ENCODE data around the gene DNAH6. TPM values are rescaled to one million over a fixed set of nuclear protein-coding genes. Genes with fewer than 3 reads are reported as not detected.

Gene DNAH6
- total and polyA plus RNA-seq, 8 donors = 1.3 to 6.2 (median 3.6) TPM

DNA sequence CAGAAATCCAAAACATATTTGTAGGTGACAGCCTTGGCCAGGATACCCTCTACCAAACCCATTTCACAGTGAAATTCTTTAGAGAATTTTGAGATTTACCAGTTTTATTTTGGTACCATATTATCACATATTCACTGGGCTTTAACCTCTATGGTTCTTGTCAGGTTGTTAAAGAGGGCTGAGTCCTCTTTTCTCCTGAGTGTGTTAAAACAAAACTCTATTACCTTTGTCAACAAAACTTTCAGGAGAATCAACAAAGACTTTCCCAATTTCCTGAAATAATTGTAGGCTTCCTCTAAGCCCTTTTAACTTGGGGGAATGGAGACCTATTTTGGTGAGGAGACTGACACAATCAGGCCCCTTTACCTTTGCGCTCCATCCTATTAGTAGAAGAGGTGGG lies 209.4 kb downstream of the DNAH6 start:
- no peak overlapping the region for H3K4me3 ChIP-seq
- H3K36me3 ChIP-seq = no peaks in the 10 kb centered on the region
- TF ChIP-seq, protein P1, sequence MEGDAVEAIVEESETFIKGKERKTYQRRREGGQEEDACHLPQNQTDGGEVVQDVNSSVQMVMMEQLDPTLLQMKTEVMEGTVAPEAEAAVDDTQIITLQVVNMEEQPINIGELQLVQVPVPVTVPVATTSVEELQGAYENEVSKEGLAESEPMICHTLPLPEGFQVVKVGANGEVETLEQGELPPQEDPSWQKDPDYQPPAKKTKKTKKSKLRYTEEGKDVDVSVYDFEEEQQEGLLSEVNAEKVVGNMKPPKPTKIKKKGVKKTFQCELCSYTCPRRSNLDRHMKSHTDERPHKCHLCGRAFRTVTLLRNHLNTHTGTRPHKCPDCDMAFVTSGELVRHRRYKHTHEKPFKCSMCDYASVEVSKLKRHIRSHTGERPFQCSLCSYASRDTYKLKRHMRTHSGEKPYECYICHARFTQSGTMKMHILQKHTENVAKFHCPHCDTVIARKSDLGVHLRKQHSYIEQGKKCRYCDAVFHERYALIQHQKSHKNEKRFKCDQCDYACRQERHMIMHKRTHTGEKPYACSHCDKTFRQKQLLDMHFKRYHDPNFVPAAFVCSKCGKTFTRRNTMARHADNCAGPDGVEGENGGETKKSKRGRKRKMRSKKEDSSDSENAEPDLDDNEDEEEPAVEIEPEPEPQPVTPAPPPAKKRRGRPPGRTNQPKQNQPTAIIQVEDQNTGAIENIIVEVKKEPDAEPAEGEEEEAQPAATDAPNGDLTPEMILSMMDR (IDR thresholded peaks at IDR 0.05) = no peak
- no peaks in the 10 kb centered on the region for H3K4me1 ChIP-seq
- ATAC-seq (peak; percentile 58), DNase-seq (no peak)
- H3K27me3 ChIP-seq = no peaks in the 10 kb centered on the region
- no peaks in the 10 kb centered on the region for H3K9me3 ChIP-seq
- H3K27ac ChIP-seq = no peak overlapping the region
- intact Hi-C loops (cut with DNase I) = no loop called here

DNA sequence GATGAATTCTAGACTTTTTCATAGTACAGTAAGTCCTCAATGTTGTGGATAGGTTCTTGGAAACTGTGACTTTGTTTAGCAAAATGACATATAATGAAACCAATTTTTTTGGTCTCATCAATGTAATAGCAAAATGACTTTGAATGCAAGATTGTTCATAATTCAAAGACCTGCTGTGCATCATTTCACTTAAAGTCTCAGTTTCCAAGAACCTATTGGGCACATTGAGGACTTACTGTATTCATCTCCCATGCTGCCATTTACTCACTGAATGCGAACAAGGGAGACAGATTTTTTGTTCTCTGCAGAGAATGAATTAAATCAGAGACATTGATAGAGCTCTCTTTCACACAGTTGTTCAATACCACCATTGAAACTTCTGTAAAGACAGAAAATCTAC lies 211.0 kb downstream of the DNAH6 start:
- Histone ChIP-seq H3K4me1 (no peaks in the 10 kb centered on the region), H3K27ac (no peak overlapping the region), H3K9me3 (no peaks in the 10 kb centered on the region), H3K27me3 (no peaks in the 10 kb centered on the region), H3K4me3 (no peak overlapping the region), H3K36me3 (no peaks in the 10 kb centered on the region)
- intact Hi-C loops (cut with DNase I) = no loop called here
- no peak for DNase-seq
- TF ChIP-seq, protein P1 (IDR thresholded peaks at IDR 0.05) = no peak
- no peak for ATAC-seq

DNA sequence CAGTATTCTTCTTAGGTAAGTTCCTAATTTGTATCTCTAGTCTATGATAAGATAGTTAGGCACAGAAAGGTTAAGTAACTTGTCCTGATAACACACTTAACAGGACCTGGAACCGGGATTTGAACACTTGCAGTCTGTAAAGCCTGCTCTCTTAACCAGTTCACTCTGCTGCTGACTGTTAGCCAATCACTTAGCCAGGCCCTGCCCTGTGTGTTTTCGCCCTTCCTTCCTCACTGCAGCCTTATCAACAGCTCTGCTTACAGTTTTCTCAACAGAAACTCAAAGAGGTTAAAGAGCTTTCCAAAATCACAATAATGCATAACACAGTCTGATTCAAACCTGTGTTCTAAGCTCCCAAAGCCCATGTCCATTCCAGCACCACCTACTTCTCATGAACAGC lies 212.9 kb downstream of the DNAH6 start:
- Histone ChIP-seq H3K9me3 (no peaks in the 10 kb centered on the region), H3K27me3 (no peaks in the 10 kb centered on the region), H3K36me3 (no peaks in the 10 kb centered on the region), H3K4me3 (no peak overlapping the region), H3K4me1 (no peaks in the 10 kb centered on the region), H3K27ac (no peak overlapping the region)
- TF ChIP-seq, protein P1 (IDR thresholded peaks at IDR 0.05) = no peak
- peak; percentile 59 for ATAC-seq
- DNase-seq = no peak
- intact Hi-C loops (cut with DNase I) = no loop called here

DNA sequence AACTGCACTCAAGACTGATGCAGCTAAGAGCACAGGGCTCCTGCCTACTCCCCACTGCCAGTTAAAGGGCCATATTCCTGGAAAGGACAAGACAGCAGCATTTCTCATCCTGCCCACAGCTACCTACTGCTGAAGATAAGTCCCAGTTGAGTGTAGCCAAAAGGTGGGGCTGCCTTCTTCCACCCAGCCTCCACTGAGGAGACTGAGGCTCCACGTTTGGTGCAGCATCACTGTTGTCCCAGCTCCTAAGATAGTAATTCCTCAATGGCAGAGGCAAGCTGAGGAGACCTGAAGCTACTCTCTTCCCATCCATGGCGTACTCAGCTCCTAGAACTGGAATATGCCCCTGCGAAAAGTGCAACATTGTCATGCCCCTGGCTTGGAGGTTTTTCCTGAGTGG lies 214.9 kb downstream of the DNAH6 start:
- H3K4me3 ChIP-seq = no peak overlapping the region
- DNase-seq = no peak
- no peaks in the 10 kb centered on the region for H3K27me3 ChIP-seq
- TF ChIP-seq, protein P1 (IDR thresholded peaks at IDR 0.05) = no peak
- ATAC-seq = no peak
- H3K36me3 ChIP-seq = no peaks in the 10 kb centered on the region
- H3K4me1 ChIP-seq = no peaks in the 10 kb centered on the region
- intact Hi-C loops (cut with DNase I) = no loop called here
- H3K27ac ChIP-seq = no peak overlapping the region
- H3K9me3 ChIP-seq = no peaks in the 10 kb centered on the region

DNA sequence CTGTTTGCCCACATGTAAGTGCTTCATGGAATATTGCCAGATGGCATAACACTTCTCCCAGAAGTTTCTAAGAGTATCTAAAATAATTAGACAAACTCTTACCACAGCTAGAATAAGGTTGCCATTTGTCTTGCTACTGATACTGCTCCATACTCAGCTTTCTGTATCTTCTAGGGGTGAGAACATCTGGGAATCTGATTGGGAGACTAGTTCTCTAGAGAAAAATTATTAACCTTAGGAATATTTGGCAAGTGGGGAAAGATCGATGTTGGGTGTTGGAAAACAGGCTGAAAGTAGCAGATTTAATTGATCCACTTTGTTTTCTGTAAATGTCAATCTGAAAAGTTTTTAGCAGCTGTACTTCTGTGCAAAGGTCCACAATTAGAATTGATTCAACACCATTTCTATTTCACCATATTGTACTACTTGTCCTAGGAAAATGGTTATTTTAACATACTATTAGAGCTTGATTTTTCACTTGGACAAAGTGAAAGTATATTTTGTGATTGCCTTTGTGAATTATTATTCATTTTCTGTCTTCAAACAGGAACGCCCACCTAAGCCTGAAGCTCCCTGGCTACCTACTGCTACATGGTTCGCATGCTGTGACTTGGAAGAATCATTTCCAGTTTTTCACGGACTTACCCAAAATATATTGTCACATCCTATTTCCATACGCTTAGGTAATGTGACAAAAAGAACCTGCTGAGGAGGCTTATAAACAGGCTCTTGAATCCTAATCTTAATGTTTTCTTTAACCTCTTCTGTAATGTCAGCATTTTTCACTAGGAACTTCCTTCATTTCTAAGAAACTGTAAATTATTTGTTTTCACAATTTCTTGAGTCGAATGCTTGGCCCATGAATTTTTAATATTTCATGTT lies 216.8 kb downstream of the DNAH6 start:
- peak; percentile 42 for ATAC-seq
- Histone ChIP-seq H3K27me3 (no peaks in the 10 kb centered on the region), H3K36me3 (no peaks in the 10 kb centered on the region), H3K9me3 (no peaks in the 10 kb centered on the region), H3K4me1 (no peaks in the 10 kb centered on the region), H3K4me3 (no peak overlapping the region), H3K27ac (no peak overlapping the region)
- DNase-seq = no peak
- intact Hi-C loops (cut with DNase I) = no loop called here
- TF ChIP-seq, protein P1 (IDR thresholded peaks at IDR 0.05) = no peak

All from left lung (tissue), 10 donors.